ENCODE results near the gene C2CD4C.
"Not testable (repeated sequence)": the region's sequence is repeated elsewhere in the genome, so short reads cannot be mapped to it uniquely, and the experiment has no call there.

Gene C2CD4C

GRCh38 chr19:413756-414420 lies 4.9 kb upstream of the C2CD4C start:
- DNase-seq (ENCODE audit: low spot score), result no peak

GRCh38 chr19:412356-413355 lies 3.7 kb upstream of the C2CD4C start:
- no peak for DNase-seq (ENCODE audit: low spot score)

GRCh38 chr19:411723-412355 lies 2.9 kb upstream of the C2CD4C start:
- DNase-seq (ENCODE audit: low spot score), result no peak

GRCh38 chr19:411121-411722 lies 2.3 kb upstream of the C2CD4C start:
- DNase-seq (ENCODE audit: low spot score), result not testable (repeated sequence)

GRCh38 chr19:410243-410781 lies 1.4 kb upstream of the C2CD4C start:
- DNase-seq (ENCODE audit: low spot score), result no peak

GRCh38 chr19:409516-410242 lies 732 bp upstream of the C2CD4C start:
- no peak for DNase-seq (ENCODE audit: low spot score)

- DNase-seq (ENCODE audit: low spot score), result no peak
These were observed 476 bp downstream of the C2CD4C start for GRCh38 chr19:408441-408901.

GRCh38 chr19:407511-408440 lies 1.2 kb downstream of the C2CD4C start:
- DNase-seq (ENCODE audit: low spot score), result no peak

- DNase-seq (ENCODE audit: low spot score), result no peak
These were observed 1.9 kb downstream of the C2CD4C start for GRCh38 chr19:406971-407510.

- no peak for DNase-seq (ENCODE audit: low spot score)
These were observed 2.7 kb downstream of the C2CD4C start for GRCh38 chr19:406135-406781.

GRCh38 chr19:405121-405965 lies 3.6 kb downstream of the C2CD4C start:
- no peak for DNase-seq (ENCODE audit: low spot score)

GRCh38 chr19:403221-404027 lies 5.5 kb downstream of the C2CD4C start:
- DNase-seq (ENCODE audit: low spot score), result no peak

GRCh38 chr19:402786-403185 lies 6.2 kb downstream of the C2CD4C start:
- DNase-seq (ENCODE audit: low spot score), result no peak

GRCh38 chr19:401866-402511 lies 7.0 kb downstream of the C2CD4C start:
- DNase-seq (ENCODE audit: low spot score), result no peak

GRCh38 chr19:400976-401865 lies 7.7 kb downstream of the C2CD4C start:
- DNase-seq (ENCODE audit: low spot score), result no peak

GRCh38 chr19:399370-399769 lies 9.6 kb downstream of the C2CD4C start:
- no peak for DNase-seq (ENCODE audit: low spot score)

Measured in hematopoietic multipotent progenitor cell treated with erythropoietin and hydrocortisone succinate and interleukin-3 and kit ligand, for 17 days (in vitro differentiated cells).